Gastrocnemius medialis (tissue), 4 donors: ENCODE data around the gene CTBP1. TPM values are rescaled to one million over a fixed set of nuclear protein-coding genes. Genes with fewer than 3 reads are reported as not detected.

Experiments used
- ATAC-seq, 2 donors: fragments of 150-250 bp; one replicate each; pipeline ENCODE4 v1.9.1; 2016
- DNase-seq, 2 donors: peaks; one replicate each; pipeline ENCODE4 v3.0.0-alpha.2; 2019
- H3K27ac ChIP-seq, 4 donors: fragments of 200-600 bp; sonication (generic); 1 replicate in 1 of 4; 2 replicates in 3 of 4; pipeline ENCODE4 v1.5.1; 2016 to 2018; ENCODE audit warnings: mild to moderate bottlenecking in 2 of 4, moderate library complexity in 1 of 4
- H3K27me3 ChIP-seq, 3 donors: fragments of 200-600 bp; sonication (generic) in 2 of 3; 1 replicate in 1 of 3; 2 replicates in 2 of 3; pipeline versions ENCODE4 v1.5.1 to v1.6.0; 2016 to 2019; ENCODE audit warnings: mild to moderate bottlenecking in 1 of 3, moderate library complexity in 1 of 3
- H3K36me3 ChIP-seq, 2 donors: fragments of 200-600 bp; sonication (generic) in 1 of 2; one replicate each; pipeline ENCODE4 v1.5.1; 2017 to 2018
- H3K4me1 ChIP-seq, 2 donors: fragments of 200-600 bp; sonication (generic) in 1 of 2; one replicate each; pipeline ENCODE4 v1.5.1; 2016 to 2017; ENCODE audit warnings: mild to moderate bottlenecking in 2 of 2
- H3K4me3 ChIP-seq, 4 donors: fragments of 200-600 bp; sonication (generic) in 3 of 4; 1 replicate in 1 of 4; 2 replicates in 3 of 4; pipeline ENCODE4 v1.5.1; 2016 to 2019; ENCODE audit warnings: mild to moderate bottlenecking in 2 of 4
- H3K9me3 ChIP-seq, 3 donors: fragments of 200-600 bp; sonication (generic) in 2 of 3; 1 replicate in 1 of 3; 2 replicates in 2 of 3; pipeline ENCODE4 v1.5.1; 2016 to 2019
- CTCF ChIP-seq, 5 experiments: fragments of 450-650 bp in 3 of 5; fragments of 200-600 bp in 2 of 5; sonication (generic) in 2 of 5; IDR thresholded peaks in 4 of 5; conservative IDR thresholded peaks in 1 of 5; 1 replicate in 4 of 5; 2 replicates in 1 of 5; pipeline ENCODE4 v1.5.1; 2016 to 2019; ENCODE audit warnings: antibody characterized with exemption in 5 of 5, mild to moderate bottlenecking in 3 of 5, moderate library complexity in 3 of 5
- POLR2A ChIP-seq, 2 donors: fragments of 450-650 bp; IDR thresholded peaks; one replicate each; pipeline ENCODE4 v1.6.1; 2017; ENCODE audit warnings: antibody characterized with exemption in 2 of 2, mild to moderate bottlenecking in 2 of 2, moderate library complexity in 2 of 2
- in situ Hi-C, 4 donors: fragments of 200-750 bp; cut with MboI; loops; one replicate each; pipeline versions ENCODE4 v1.15.0 to v1.8.0; 2017; ENCODE audit warnings: low sequenced_read_pairs in 4 of 4
- intact Hi-C: fragments of 100-400 bp; cut with DNase I; formaldehyde crosslinking; loops from one replicate; pipeline ENCODE4 v1.15.1; 2023; ENCODE audit warnings: low total_unique reads
- total RNA-seq, 4 donors: library from RNA; depleted of rRNA; stranded (reverse); fragments of >200 nt; gene quantifications; one replicate each; pipeline versions ENCODE4 v1.1.0 to v1.2.3, GENCODE V29; 2016

Gene CTBP1
- total RNA-seq, 4 donors from 2014 or later: 126 to 224 (median 169) TPM

GRCh38 chr4:1203026-1203616 is 45.8 kb downstream of the CTBP1 start:
- no peak overlapping the region for H3K4me3 ChIP-seq
- DNase-seq (no peak), ATAC-seq (no peak)
- H3K4me1 ChIP-seq: peaks cover 9 to 11% of the 10 kb centered on the region in 2 donors
- H3K36me3 ChIP-seq: no peaks in the 10 kb centered on the region
- H3K9me3 ChIP-seq: no peaks in the 10 kb centered on the region
- TF ChIP-seq CTCF (IDR thresholded peaks at IDR 0.05 in 4 of 5, conservative IDR thresholded peaks at IDR 0.05 in 1 of 5) (no peak), POLR2A (IDR thresholded peaks at IDR 0.05) (no peak)
- peak overlapping the region in 1 of 4 donors; percentile 5 for H3K27ac ChIP-seq
- no peaks in the 10 kb centered on the region for H3K27me3 ChIP-seq
- intact Hi-C loops (no loop called here), in situ Hi-C loops (no loop called here)

GRCh38 chr4:1202526-1203011 is 46.4 kb downstream of the CTBP1 start:
- Histone ChIP-seq H3K27me3 (no peaks in the 10 kb centered on the region), H3K4me1 (peaks cover 4 to 8% of the 10 kb centered on the region in 2 donors), H3K4me3 (no peak overlapping the region), H3K9me3 (no peaks in the 10 kb centered on the region), H3K27ac (peak overlapping the region in 1 of 4 donors; percentile 10), H3K36me3 (no peaks in the 10 kb centered on the region)
- TF ChIP-seq CTCF (IDR thresholded peaks at IDR 0.05 in 4 of 5, conservative IDR thresholded peaks at IDR 0.05 in 1 of 5) (no peak), POLR2A (IDR thresholded peaks at IDR 0.05) (no peak)
- in situ Hi-C loops: no loop called here
- DNase-seq (no peak), ATAC-seq (no peak)
- intact Hi-C loops: no loop called here

GRCh38 chr4:1201851-1202525 is 46.9 kb downstream of the CTBP1 start:
- H3K36me3 ChIP-seq: no peaks in the 10 kb centered on the region
- peak; percentile 39 to 55 for DNase-seq
- intact Hi-C loops: no loop called here
- peak in 1 of 2 donors; percentile 12 for ATAC-seq
- no peak overlapping the region for H3K27ac ChIP-seq
- H3K4me3 ChIP-seq: no peak overlapping the region
- H3K9me3 ChIP-seq: no peaks in the 10 kb centered on the region
- peaks cover 4 to 8% of the 10 kb centered on the region in 2 donors for H3K4me1 ChIP-seq
- no peaks in the 10 kb centered on the region for H3K27me3 ChIP-seq
- TF ChIP-seq POLR2A (IDR thresholded peaks at IDR 0.05) (no peak), CTCF (IDR thresholded peaks at IDR 0.05 in 4 of 5, conservative IDR thresholded peaks at IDR 0.05 in 1 of 5) (no peak)
- in situ Hi-C loops: no loop called here

- Histone ChIP-seq H3K4me1 (peaks cover 4 to 8% of the 10 kb centered on the region in 2 donors), H3K36me3 (no peaks in the 10 kb centered on the region), H3K4me3 (no peak overlapping the region), H3K9me3 (no peaks in the 10 kb centered on the region), H3K27me3 (no peaks in the 10 kb centered on the region), H3K27ac (peak overlapping the region in 2 of 4 donors; percentile 1 to 25)
- peak in 1 of 2 donors; percentile 35 for DNase-seq
- ATAC-seq: no peak
- TF ChIP-seq CTCF (IDR thresholded peaks at IDR 0.05 in 4 of 5, conservative IDR thresholded peaks at IDR 0.05 in 1 of 5) (no peak), POLR2A (IDR thresholded peaks at IDR 0.05) (no peak)
- in situ Hi-C loops: no loop called here
- intact Hi-C loops: no loop called here
Observed at GRCh38 chr4:1200425-1201035, 48.4 kb downstream of the CTBP1 start.
